CD4-positive, alpha-beta T cell (primary cell): Measurements from ENCODE around the gene HDLBP. TPM values are rescaled to one million over a fixed set of nuclear protein-coding genes. Genes with fewer than 3 reads are reported as not detected.

Source experiments
- ATAC-seq: fragments of 200-7000 bp; cut with Tn5 transposase; one replicate; pipeline ENCODE4 v1.10.0; 2022; ENCODE audit warnings: mild to moderate bottlenecking; ENCODE audit not compliant: poor library complexity
- CTCF ChIA-PET: fragments of 350-600 bp; sonication (Branson Sonifier 250); formaldehyde crosslinking; loops from one replicate; lab custom pipeline; 2021; ENCODE audit warnings: antibody characterized with exemption, inconsistent platforms; lab: Charles Lee
- POLR2A ChIA-PET: fragments of 350-600 bp; sonication (Branson Sonifier 250); formaldehyde crosslinking; loops from one replicate; lab custom pipeline; 2021; ENCODE audit warnings: antibody characterized with exemption, inconsistent platforms; lab: Charles Lee
- DNase-seq, 14 experiments: peaks; one replicate each; pipeline ENCODE4 v3.0.0-alpha.2; 2013 to 2020; ENCODE audit warnings: mixed read lengths in 2 of 14
- H3K27ac ChIP-seq, 2 donors: one replicate each; pipeline versions ENCODE4 v1.5.1 to v1.7.0; 2013; ENCODE audit warnings: low read length in 2 of 2, low read depth in 1 of 2, mild to moderate bottlenecking in 1 of 2
- H3K27me3 ChIP-seq, 2 experiments: 1 replicate in 1 of 2; 2 replicates in 1 of 2; pipeline versions ENCODE4 v1.6.1 to v1.7.0; 2013; ENCODE audit warnings: low read length in 2 of 2, control low read depth in 1 of 2, mild to moderate bottlenecking in 1 of 2, moderate library complexity in 1 of 2; ENCODE audit not compliant: insufficient read depth in 2 of 2, control insufficient read depth in 1 of 2
- H3K36me3 ChIP-seq: one replicate; pipeline ENCODE4 v1.6.1; 2013; ENCODE audit warnings: low read length, control low read depth; ENCODE audit not compliant: insufficient read depth
- H3K4me1 ChIP-seq: one replicate; pipeline ENCODE4 v1.6.1; 2013; ENCODE audit warnings: low read length, control low read depth; ENCODE audit not compliant: insufficient read depth
- H3K4me3 ChIP-seq: one replicate; pipeline ENCODE4 v1.5.1; 2013; ENCODE audit warnings: mild to moderate bottlenecking, low read length, moderate library complexity
- H3K9me3 ChIP-seq, 2 experiments: 1 replicate in 1 of 2; 2 replicates in 1 of 2; pipeline versions ENCODE4 v1.6.1 to v1.7.0; 2013; ENCODE audit warnings: low read length in 2 of 2, mild to moderate bottlenecking in 2 of 2, control low read depth in 1 of 2, moderate library complexity in 1 of 2; ENCODE audit not compliant: control insufficient read depth in 1 of 2, insufficient read depth in 1 of 2
- H3K27ac Mint-ChIP-seq: one replicate; pipeline ENCODE4 v1.8.0; 2020; ENCODE audit warnings: mixed read lengths
- H3K27me3 Mint-ChIP-seq: one replicate; pipeline ENCODE4 v1.8.0; 2021; ENCODE audit warnings: mixed read lengths
- H3K36me3 Mint-ChIP-seq: one replicate; pipeline ENCODE4 v1.8.0; 2021; ENCODE audit warnings: low read depth, mixed read lengths
- H3K4me1 Mint-ChIP-seq: one replicate; pipeline ENCODE4 v1.8.0; 2021; ENCODE audit warnings: low read depth, mixed read lengths
- H3K4me3 Mint-ChIP-seq: one replicate; pipeline ENCODE4 v1.8.0; 2020; ENCODE audit warnings: mild to moderate bottlenecking, mixed read lengths
- H3K9me3 Mint-ChIP-seq: one replicate; pipeline ENCODE4 v1.8.0; 2020; ENCODE audit warnings: mixed read lengths
- CTCF ChIP-seq: fragments of 200-600 bp; IDR thresholded peaks from one replicate; pipeline ENCODE4 v1.8.0; 2022; ENCODE audit warnings: antibody characterized with exemption, mild to moderate bottlenecking
- intact Hi-C, 2 experiments: fragments of 100-400 bp; cut with DNase I in 1 of 2; cut with micrococcal nuclease in 1 of 2; formaldehyde crosslinking; loops; one replicate each; pipeline versions ENCODE4 v1.15.1 to v1.9.0; 2023 to 2025; cut with DNase I, micrococcal nuclease
- total RNA-seq, 174 experiments: library from RNA in 2 of 174; stranded (reverse) in 2 of 174; gene quantifications; one replicate each; pipeline ENCODE4 v1.2.3 and lab custom pipeline; 2021 to 2026

The HDLBP gene
- total RNA-seq, 2 experiments from 2014 or later: 82.0 to 97.9 TPM

GRCh38 chr2:241291977-241292376 is 23.5 kb downstream of the HDLBP start:
- H3K27me3 Mint-ChIP-seq: no peaks in the 10 kb centered on the region

GRCh38 chr2:241291153-241291552 is 24.3 kb downstream of the HDLBP start:
- ChIA-PET CTCF (no interaction called here), POLR2A (interaction anchor here (0.9 to 1.9 kb wide), 2 partner anchors 24 to 196 kb away, joined by 3 to 7 read pairs; no protein-coding TSS in a partner anchor)
- H3K27ac ChIP-seq: no peak overlapping the region
- H3K36me3 ChIP-seq: no peaks in the 10 kb centered on the region
- no peak overlapping the region for H3K4me3 ChIP-seq
- Mint-ChIP-seq H3K4me1 (peaks cover 68% of the 10 kb centered on the region), H3K27ac (peak overlapping the region; percentile 32), H3K27me3 (no peaks in the 10 kb centered on the region), H3K36me3 (peaks cover 13% of the 10 kb centered on the region), H3K9me3 (no peaks in the 10 kb centered on the region), H3K4me3 (no peak overlapping the region)
- no peak for DNase-seq
- H3K4me1 ChIP-seq: no peaks in the 10 kb centered on the region
- peak; percentile 73 for ATAC-seq
- H3K27me3 ChIP-seq: no peaks in the 10 kb centered on the region
- H3K9me3 ChIP-seq: no peaks in the 10 kb centered on the region
- no peak for TF ChIP-seq CTCF
- intact Hi-C loops: no loop called here

More at GRCh38 chr2:241291977-241292376, 23.5 kb downstream of the HDLBP start:
- ATAC-seq: no peak
- no peak for DNase-seq
- no peaks in the 10 kb centered on the region for H3K4me1 ChIP-seq
- ChIA-PET CTCF (no interaction called here), POLR2A (interaction anchor here (0.9 to 1.9 kb wide), 2 partner anchors 23 to 196 kb away, joined by 3 to 7 read pairs; no protein-coding TSS in a partner anchor)
- H3K9me3 ChIP-seq: no peaks in the 10 kb centered on the region
- H3K27me3 ChIP-seq: no peaks in the 10 kb centered on the region
- Mint-ChIP-seq H3K36me3 (peaks cover 15% of the 10 kb centered on the region), H3K27ac (peak overlapping the region; percentile 53), H3K9me3 (no peaks in the 10 kb centered on the region), H3K4me1 (peaks cover 73% of the 10 kb centered on the region), H3K4me3 (no peak overlapping the region)
- intact Hi-C loops: no loop called here
- H3K36me3 ChIP-seq: peaks cover under 1% of the 10 kb centered on the region
- no peak for TF ChIP-seq CTCF
- no peak overlapping the region for H3K27ac ChIP-seq
- H3K4me3 ChIP-seq: no peak overlapping the region

GRCh38 chr2:241289597-241289996 is 25.9 kb downstream of the HDLBP start:
- Histone ChIP-seq H3K27ac (no peak overlapping the region), H3K4me1 (no peaks in the 10 kb centered on the region), H3K27me3 (no peaks in the 10 kb centered on the region), H3K4me3 (no peak overlapping the region), H3K9me3 (no peaks in the 10 kb centered on the region), H3K36me3 (peaks cover 4% of the 10 kb centered on the region)
- Mint-ChIP-seq H3K36me3 (peaks cover 9% of the 10 kb centered on the region), H3K4me3 (no peak overlapping the region), H3K27ac (no peak overlapping the region), H3K9me3 (no peaks in the 10 kb centered on the region), H3K4me1 (peaks cover 64% of the 10 kb centered on the region), H3K27me3 (no peaks in the 10 kb centered on the region)
- intact Hi-C loops: no loop called here
- ChIA-PET CTCF (interaction anchor here (0.8 kb wide), 1 partner anchor 10 kb away, joined by 3 read pairs; no protein-coding TSS in a partner anchor), POLR2A (interaction anchor here (1.3 kb wide), 1 partner anchor 9 kb away, joined by 4 read pairs; no protein-coding TSS in a partner anchor)
- no peak for ATAC-seq
- TF ChIP-seq CTCF: no peak
- no peak for DNase-seq
